Loucy (cell line): ENCODE measurements around the gene ALG3.

Source experiments
- H2AFZ ChIP-seq: fragments of 200-600 bp; sonication (generic); 2 replicates; pipeline ENCODE4 v1.6.0; 2016; ENCODE audit warnings: antibody characterized with exemption, mild to moderate bottlenecking, low read length, moderate library complexity
- H3F3A ChIP-seq: fragments of 200-600 bp; 2 replicates; pipeline ENCODE4 v1.6.0; 2016; ENCODE audit warnings: antibody characterized with exemption, low read depth, mild to moderate bottlenecking
- H3K27me3 ChIP-seq: fragments of 200-600 bp; sonication (generic); 2 replicates; pipeline ENCODE4 v1.6.1; 2014; ENCODE audit warnings: low read length, mild to moderate bottlenecking; ENCODE audit not compliant: insufficient read depth, poor library complexity, severe bottlenecking
- H3K36me3 ChIP-seq: fragments of 200-600 bp; sonication (generic); 2 replicates; pipeline ENCODE4 v1.6.1; 2016; ENCODE audit warnings: low read length; ENCODE audit not compliant: insufficient read depth
- H3K4me1 ChIP-seq: fragments of 200-600 bp; sonication (generic); 2 replicates; pipeline ENCODE4 v1.5.1; 2014; ENCODE audit warnings: low read length, mild to moderate bottlenecking; ENCODE audit not compliant: insufficient read depth, poor library complexity, severe bottlenecking
- H3K4me2 ChIP-seq: fragments of 200-600 bp; sonication (generic); 2 replicates; pipeline ENCODE4 v1.6.0; 2014; ENCODE audit warnings: antibody characterized with exemption, low read length, low read depth, mild to moderate bottlenecking; ENCODE audit not compliant: poor library complexity, severe bottlenecking
- H3K4me3 ChIP-seq: fragments of 200-600 bp; sonication (generic); 2 replicates; pipeline ENCODE4 v1.5.1; 2014; ENCODE audit warnings: low read length, mild to moderate bottlenecking, mixed read lengths; ENCODE audit not compliant: poor library complexity, severe bottlenecking
- H3K79me2 ChIP-seq: fragments of 200-600 bp; sonication (generic); 2 replicates; pipeline ENCODE4 v1.6.1; 2014; ENCODE audit warnings: low read length; ENCODE audit not compliant: insufficient read depth
- H3K9ac ChIP-seq: fragments of 200-600 bp; sonication (generic); 2 replicates; pipeline ENCODE4 v1.6.0; 2014; ENCODE audit warnings: mild to moderate bottlenecking, low read depth, low read length, moderate library complexity; ENCODE audit not compliant: poor library complexity, severe bottlenecking
- H3K9me2 ChIP-seq: fragments of 200-600 bp; sonication (generic); replicated peaks from 2 replicates; pipeline ENCODE4 v1.6.1; 2016; ENCODE audit warnings: low read depth, low read length, mixed read lengths
- H3K9me3 ChIP-seq: fragments of 200-600 bp; sonication (generic); 2 replicates; pipeline ENCODE4 v1.6.1; 2014; ENCODE audit warnings: mild to moderate bottlenecking, antibody characterized with exemption, low read length, low read depth; ENCODE audit not compliant: insufficient read depth
- H4K20me1 ChIP-seq: fragments of 200-600 bp; sonication (generic); 2 replicates; pipeline ENCODE4 v1.6.0; 2014; ENCODE audit warnings: antibody characterized with exemption, low read length, mild to moderate bottlenecking; ENCODE audit not compliant: insufficient read depth, poor library complexity, severe bottlenecking
- EZH2phosphoT487 ChIP-seq: fragments of 200-600 bp; IDR thresholded peaks from 2 replicates; pipeline ENCODE4 v1.6.1; 2018; ENCODE audit warnings: antibody characterized with exemption, mild to moderate bottlenecking, moderate library complexity, borderline replicate concordance
- TF ChIP-seq, protein P1 (sequence below): fragments of 200-600 bp; sonication (generic); conservative IDR thresholded peaks from 2 replicates; pipeline ENCODE4 v1.5.1; 2014; ENCODE audit warnings: mild to moderate bottlenecking, antibody characterized with exemption, low read length

ALG3 gene

DNA sequence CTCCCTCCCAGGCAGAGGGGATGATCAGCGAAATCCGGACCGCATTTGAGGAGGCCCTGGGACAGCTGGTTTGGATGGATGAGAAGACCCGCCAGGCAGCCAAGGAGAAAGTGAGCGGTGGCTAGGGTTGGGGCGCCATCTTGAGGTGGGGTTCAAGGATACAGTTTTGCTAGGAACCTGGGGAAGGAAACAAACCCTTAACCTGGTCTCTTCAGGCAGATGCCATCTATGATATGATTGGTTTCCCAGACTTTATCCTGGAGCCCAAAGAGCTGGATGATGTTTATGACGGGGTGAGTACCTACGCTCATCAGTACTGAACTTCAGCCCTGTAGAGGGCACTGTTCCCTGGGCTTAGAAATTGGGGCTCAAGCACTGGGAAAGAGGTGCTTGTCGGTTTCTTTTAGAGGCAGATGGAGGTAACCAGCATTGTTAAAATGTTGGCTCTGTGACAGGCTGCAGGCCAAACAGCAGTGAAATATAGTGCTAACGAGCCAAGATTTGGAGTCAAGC lies 40.7 kb upstream of the ALG3 start:
- Histone ChIP-seq H3K4me3 (no peak overlapping the region), H3K36me3 (no peaks in the 10 kb centered on the region), H3K4me1 (no peaks in the 10 kb centered on the region), H3K9me2 (no peaks in the 10 kb centered on the region), H3K4me2 (peak overlapping the region; percentile 6), H3K27me3 (no peaks in the 10 kb centered on the region), H3K79me2 (no peaks in the 10 kb centered on the region), H3K9ac (no peak overlapping the region), H3F3A (no peaks in the 10 kb centered on the region), H2AFZ (peak overlapping the region; percentile 42; the same call in 1 of the 2 replicates), H3K9me3 (no peaks in the 10 kb centered on the region), H4K20me1 (no peaks in the 10 kb centered on the region)
- TF ChIP-seq, protein P1, sequence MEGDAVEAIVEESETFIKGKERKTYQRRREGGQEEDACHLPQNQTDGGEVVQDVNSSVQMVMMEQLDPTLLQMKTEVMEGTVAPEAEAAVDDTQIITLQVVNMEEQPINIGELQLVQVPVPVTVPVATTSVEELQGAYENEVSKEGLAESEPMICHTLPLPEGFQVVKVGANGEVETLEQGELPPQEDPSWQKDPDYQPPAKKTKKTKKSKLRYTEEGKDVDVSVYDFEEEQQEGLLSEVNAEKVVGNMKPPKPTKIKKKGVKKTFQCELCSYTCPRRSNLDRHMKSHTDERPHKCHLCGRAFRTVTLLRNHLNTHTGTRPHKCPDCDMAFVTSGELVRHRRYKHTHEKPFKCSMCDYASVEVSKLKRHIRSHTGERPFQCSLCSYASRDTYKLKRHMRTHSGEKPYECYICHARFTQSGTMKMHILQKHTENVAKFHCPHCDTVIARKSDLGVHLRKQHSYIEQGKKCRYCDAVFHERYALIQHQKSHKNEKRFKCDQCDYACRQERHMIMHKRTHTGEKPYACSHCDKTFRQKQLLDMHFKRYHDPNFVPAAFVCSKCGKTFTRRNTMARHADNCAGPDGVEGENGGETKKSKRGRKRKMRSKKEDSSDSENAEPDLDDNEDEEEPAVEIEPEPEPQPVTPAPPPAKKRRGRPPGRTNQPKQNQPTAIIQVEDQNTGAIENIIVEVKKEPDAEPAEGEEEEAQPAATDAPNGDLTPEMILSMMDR = peak; percentile 86
- TF ChIP-seq EZH2phosphoT487 = no peak

GRCh38 chr3:184284696-184285095 lies 35.9 kb upstream of the ALG3 start:
- H3F3A ChIP-seq = no peaks in the 10 kb centered on the region
- TF ChIP-seq EZH2phosphoT487 = no peak
- TF ChIP-seq, protein P1 = peak; percentile 71
- H3K4me1 ChIP-seq = no peaks in the 10 kb centered on the region
- H3K9me2 ChIP-seq = no peaks in the 10 kb centered on the region
- H3K4me2 ChIP-seq = no peak overlapping the region
- H3K36me3 ChIP-seq = no peaks in the 10 kb centered on the region
- no peak overlapping the region for H3K9ac ChIP-seq
- H3K27me3 ChIP-seq = no peaks in the 10 kb centered on the region
- no peak overlapping the region for H2AFZ ChIP-seq
- no peaks in the 10 kb centered on the region for H4K20me1 ChIP-seq
- H3K79me2 ChIP-seq = no peaks in the 10 kb centered on the region
- no peaks in the 10 kb centered on the region for H3K9me3 ChIP-seq
- no peak overlapping the region for H3K4me3 ChIP-seq

DNA sequence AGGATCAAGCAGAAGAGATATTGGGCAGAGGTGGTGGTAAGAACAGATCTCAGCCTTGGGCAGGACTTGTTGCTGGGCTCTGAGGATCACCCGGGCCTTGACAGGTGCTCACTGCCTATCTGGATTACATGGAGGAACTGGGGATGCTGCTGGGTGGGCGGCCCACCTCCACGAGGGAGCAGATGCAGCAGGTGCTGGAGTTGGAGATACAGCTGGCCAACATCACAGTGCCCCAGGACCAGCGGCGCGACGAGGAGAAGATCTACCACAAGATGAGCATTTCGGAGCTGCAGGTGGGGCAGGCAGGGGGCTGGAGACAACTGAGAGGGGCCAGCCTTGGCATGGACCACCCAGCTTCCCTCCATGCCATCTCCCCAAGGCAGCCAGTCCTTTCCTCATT lies 34.9 kb upstream of the ALG3 start:
- H3K4me3 ChIP-seq = no peak overlapping the region
- no peaks in the 10 kb centered on the region for H3K9me3 ChIP-seq
- no peaks in the 10 kb centered on the region for H3K79me2 ChIP-seq
- H3K36me3 ChIP-seq = no peaks in the 10 kb centered on the region
- no peaks in the 10 kb centered on the region for H3K4me1 ChIP-seq
- no peaks in the 10 kb centered on the region for H4K20me1 ChIP-seq
- no peaks in the 10 kb centered on the region for H3F3A ChIP-seq
- H2AFZ ChIP-seq = no peak overlapping the region
- H3K4me2 ChIP-seq = no peak overlapping the region
- no peak for TF ChIP-seq EZH2phosphoT487
- TF ChIP-seq, protein P1 = no peak
- no peaks in the 10 kb centered on the region for H3K9me2 ChIP-seq
- H3K27me3 ChIP-seq = no peaks in the 10 kb centered on the region
- no peak overlapping the region for H3K9ac ChIP-seq
